ENCODE data around the gene PAQR5.

The PAQR5 gene

GRCh38 chr15:69412701-69413100, 114.0 kb downstream of the PAQR5 start:
- no peaks in the 10 kb centered on the region for H3K4me1 ChIP-seq (ENCODE audit: insufficient read depth, low read length)
- H3K36me3 ChIP-seq (ENCODE audit: insufficient read depth, low read length) = no peaks in the 10 kb centered on the region

GRCh38 chr15:69413822-69414700, 115.3 kb downstream of the PAQR5 start, which contains the start of gene KIF23:
Gene KIF23 (plus strand): TSS chr15:69414349. CDS start chr15:69414466, 117 bp downstream.
- Histone ChIP-seq H3K9me3 (ENCODE audit: control insufficient read depth, insufficient read depth, low read length) (no peaks in the 10 kb centered on the region), H3K9ac (ENCODE audit: low read depth, low read length) (peak within 1 kb of the TSS; percentile 99), H3K36me3 (ENCODE audit: insufficient read depth, low read length) (peaks cover 8% of the 10 kb centered on the region), H3K4me1 (ENCODE audit: insufficient read depth, low read length) (no peaks in the 10 kb centered on the region)

More at GRCh38 chr15:69412701-69413100, 114.0 kb downstream of the PAQR5 start:
- Histone ChIP-seq H3K9ac (ENCODE audit: low read depth, low read length) (no peak overlapping the region), H3K9me3 (ENCODE audit: control insufficient read depth, insufficient read depth, low read length) (no peaks in the 10 kb centered on the region)

GRCh38 chr15:69414701-69415167, 116.0 kb downstream of the PAQR5 start:
- Histone ChIP-seq H3K4me1 (ENCODE audit: insufficient read depth, low read length) (no peaks in the 10 kb centered on the region), H3K9ac (ENCODE audit: low read depth, low read length) (peak overlapping the region; percentile 99), H3K36me3 (ENCODE audit: insufficient read depth, low read length) (peaks cover 12% of the 10 kb centered on the region), H3K9me3 (ENCODE audit: control insufficient read depth, insufficient read depth, low read length) (no peaks in the 10 kb centered on the region)

- Histone ChIP-seq H3K36me3 (ENCODE audit: insufficient read depth, low read length) (peaks cover 12% of the 10 kb centered on the region), H3K9me3 (ENCODE audit: control insufficient read depth, insufficient read depth, low read length) (no peaks in the 10 kb centered on the region), H3K4me1 (ENCODE audit: insufficient read depth, low read length) (no peaks in the 10 kb centered on the region), H3K9ac (ENCODE audit: low read depth, low read length) (peak overlapping the region; percentile 99)
Measured at GRCh38 chr15:69415381-69415780, 116.7 kb downstream of the PAQR5 start.

- Histone ChIP-seq H3K9me3 (ENCODE audit: control insufficient read depth, insufficient read depth, low read length) (no peaks in the 10 kb centered on the region), H3K4me1 (ENCODE audit: insufficient read depth, low read length) (no peaks in the 10 kb centered on the region), H3K36me3 (ENCODE audit: insufficient read depth, low read length) (peaks cover 20% of the 10 kb centered on the region), H3K9ac (ENCODE audit: low read depth, low read length) (no peak overlapping the region)
Measured at GRCh38 chr15:69417581-69417980, 118.9 kb downstream of the PAQR5 start.

- no peaks in the 10 kb centered on the region for H3K9me3 ChIP-seq (ENCODE audit: control insufficient read depth, insufficient read depth, low read length)
- H3K36me3 ChIP-seq (ENCODE audit: insufficient read depth, low read length) = peaks cover 28% of the 10 kb centered on the region
- no peak overlapping the region for H3K9ac ChIP-seq (ENCODE audit: low read depth, low read length)
- no peaks in the 10 kb centered on the region for H3K4me1 ChIP-seq (ENCODE audit: insufficient read depth, low read length)
Measured at GRCh38 chr15:69421498-69421897, 122.8 kb downstream of the PAQR5 start.

GRCh38 chr15:69422336-69422895, 123.7 kb downstream of the PAQR5 start:
- H3K4me1 ChIP-seq (ENCODE audit: insufficient read depth, low read length) = no peaks in the 10 kb centered on the region
- no peaks in the 10 kb centered on the region for H3K9me3 ChIP-seq (ENCODE audit: control insufficient read depth, insufficient read depth, low read length)
- peaks cover 32% of the 10 kb centered on the region for H3K36me3 ChIP-seq (ENCODE audit: insufficient read depth, low read length)
- H3K9ac ChIP-seq (ENCODE audit: low read depth, low read length) = no peak overlapping the region

- Histone ChIP-seq H3K9me3 (ENCODE audit: control insufficient read depth, insufficient read depth, low read length) (no peaks in the 10 kb centered on the region), H3K4me1 (ENCODE audit: insufficient read depth, low read length) (no peaks in the 10 kb centered on the region), H3K9ac (ENCODE audit: low read depth, low read length) (no peak overlapping the region), H3K36me3 (ENCODE audit: insufficient read depth, low read length) (peaks cover 27% of the 10 kb centered on the region)
Measured at GRCh38 chr15:69424001-69424400, 125.3 kb downstream of the PAQR5 start.

- Histone ChIP-seq H3K36me3 (ENCODE audit: insufficient read depth, low read length) (peaks cover 26% of the 10 kb centered on the region), H3K9ac (ENCODE audit: low read depth, low read length) (no peak overlapping the region), H3K9me3 (ENCODE audit: control insufficient read depth, insufficient read depth, low read length) (no peaks in the 10 kb centered on the region), H3K4me1 (ENCODE audit: insufficient read depth, low read length) (no peaks in the 10 kb centered on the region)
Measured at GRCh38 chr15:69424748-69425413, 126.2 kb downstream of the PAQR5 start.

GRCh38 chr15:69433831-69434230, 135.1 kb downstream of the PAQR5 start:
- Histone ChIP-seq H3K9me3 (ENCODE audit: control insufficient read depth, insufficient read depth, low read length) (no peaks in the 10 kb centered on the region), H3K9ac (ENCODE audit: low read depth, low read length) (no peak overlapping the region), H3K36me3 (ENCODE audit: insufficient read depth, low read length) (peaks cover 34% of the 10 kb centered on the region), H3K4me1 (ENCODE audit: insufficient read depth, low read length) (no peaks in the 10 kb centered on the region)

- Histone ChIP-seq H3K9ac (ENCODE audit: low read depth, low read length) (no peak overlapping the region), H3K9me3 (ENCODE audit: control insufficient read depth, insufficient read depth, low read length) (no peaks in the 10 kb centered on the region), H3K36me3 (ENCODE audit: insufficient read depth, low read length) (peaks cover 32% of the 10 kb centered on the region), H3K4me1 (ENCODE audit: insufficient read depth, low read length) (no peaks in the 10 kb centered on the region)
Measured at GRCh38 chr15:69434238-69434637, 135.5 kb downstream of the PAQR5 start.

GRCh38 chr15:69434679-69435078, 136.0 kb downstream of the PAQR5 start:
- peaks cover 36% of the 10 kb centered on the region for H3K36me3 ChIP-seq (ENCODE audit: insufficient read depth, low read length)
- H3K4me1 ChIP-seq (ENCODE audit: insufficient read depth, low read length) = no peaks in the 10 kb centered on the region
- H3K9me3 ChIP-seq (ENCODE audit: control insufficient read depth, insufficient read depth, low read length) = no peaks in the 10 kb centered on the region
- no peak overlapping the region for H3K9ac ChIP-seq (ENCODE audit: low read depth, low read length)

- no peaks in the 10 kb centered on the region for H3K4me1 ChIP-seq (ENCODE audit: insufficient read depth, low read length)
- H3K9ac ChIP-seq (ENCODE audit: low read depth, low read length) = no peak overlapping the region
- no peaks in the 10 kb centered on the region for H3K9me3 ChIP-seq (ENCODE audit: control insufficient read depth, insufficient read depth, low read length)
- H3K36me3 ChIP-seq (ENCODE audit: insufficient read depth, low read length) = peaks cover 36% of the 10 kb centered on the region
Measured at GRCh38 chr15:69435985-69436384, 137.3 kb downstream of the PAQR5 start.

GRCh38 chr15:69436951-69437350, 138.2 kb downstream of the PAQR5 start:
- H3K36me3 ChIP-seq (ENCODE audit: insufficient read depth, low read length) = peaks cover 40% of the 10 kb centered on the region
- H3K9me3 ChIP-seq (ENCODE audit: control insufficient read depth, insufficient read depth, low read length) = no peaks in the 10 kb centered on the region

More at GRCh38 chr15:69436951-69437350, 138.2 kb downstream of the PAQR5 start:
- H3K4me1 ChIP-seq (ENCODE audit: insufficient read depth, low read length) = no peaks in the 10 kb centered on the region
- no peak overlapping the region for H3K9ac ChIP-seq (ENCODE audit: low read depth, low read length)
